A673 (cell line): ENCODE data around the gene MEX3B. TPM values are rescaled to one million over a fixed set of nuclear protein-coding genes. Genes with fewer than 3 reads are reported as not detected.

Source experiments
- BruUV-seq: library from RNA; stranded (reverse); fragments of 400-500 nt; replicated peaks from 2 replicates; lab custom pipeline; 2021; lab: Mats Ljungman, UMichigan
- CTCF ChIA-PET: fragments of 300-600 bp; sonication (Branson Sonifier 250); formaldehyde crosslinking; loops from one replicate; lab custom pipeline; 2022; ENCODE audit warnings: antibody characterized with exemption; lab: Charles Lee
- POLR2A ChIA-PET: fragments of 300-600 bp; sonication (Branson Sonifier 250); formaldehyde crosslinking; loops from one replicate; lab custom pipeline; 2022; ENCODE audit warnings: antibody characterized with exemption; ENCODE audit not compliant: low non-redundant PET; lab: Charles Lee
- DNase-seq: peaks from one replicate; pipeline ENCODE4 v3.0.0-alpha.2; 2015; ENCODE audit warnings: low spot score
- H3K27ac ChIP-seq: fragments of 200-600 bp; sonication (generic); 2 replicates; pipeline ENCODE4 v1.5.1; 2016; ENCODE audit warnings: mixed run types, low read depth, mild to moderate bottlenecking, mixed read lengths, antibody characterized with exemption, low read length; ENCODE audit not compliant: poor library complexity, severe bottlenecking
- H3K27me3 ChIP-seq: fragments of 200-600 bp; sonication (generic); replicated peaks from 2 replicates; pipeline ENCODE4 v1.6.1; 2017; ENCODE audit warnings: mixed run types, low read depth, mild to moderate bottlenecking, mixed read lengths, antibody characterized with exemption, low read length; ENCODE audit not compliant: insufficient read depth, poor library complexity
- H3K36me3 ChIP-seq: fragments of 200-600 bp; sonication (generic); 2 replicates; pipeline ENCODE4 v1.6.1; 2016; ENCODE audit warnings: mixed run types, mild to moderate bottlenecking, mixed read lengths, antibody characterized with exemption, low read length; ENCODE audit not compliant: insufficient read depth, poor library complexity, severe bottlenecking
- H3K4me1 ChIP-seq: fragments of 200-600 bp; sonication (generic); 2 replicates; pipeline ENCODE4 v1.6.1; 2017; ENCODE audit warnings: mixed run types, mild to moderate bottlenecking, mixed read lengths, antibody characterized with exemption, low read length; ENCODE audit not compliant: insufficient read depth, poor library complexity, severe bottlenecking
- H3K4me3 ChIP-seq: fragments of 200-600 bp; sonication (generic); 2 replicates; pipeline ENCODE4 v1.5.1; 2016; ENCODE audit warnings: low read depth, mixed run types, mild to moderate bottlenecking, mixed read lengths, low read length; ENCODE audit not compliant: poor library complexity, severe bottlenecking
- H3K9me3 ChIP-seq: fragments of 200-600 bp; sonication (generic); 2 replicates; pipeline ENCODE4 v1.6.1; 2016; ENCODE audit warnings: mixed run types, low read depth, mild to moderate bottlenecking, mixed read lengths, antibody characterized with exemption, low read length; ENCODE audit not compliant: poor library complexity, severe bottlenecking
- CTCF ChIP-seq: fragments of 300-800, 200-600 bp; sonication (generic); conservative IDR thresholded peaks from 2 replicates; pipeline ENCODE4 v1.5.1; 2017; ENCODE audit warnings: low read depth, mild to moderate bottlenecking, antibody characterized with exemption, low read length, moderate library complexity, mixed read lengths
- EZH2 ChIP-seq: fragments of 200-600 bp; sonication (generic); IDR thresholded peaks from 2 replicates; pipeline ENCODE4 v1.6.1; 2017; ENCODE audit warnings: borderline replicate concordance, low read depth, mild to moderate bottlenecking, mixed read lengths, antibody characterized with exemption, low read length; ENCODE audit not compliant: poor library complexity, severe bottlenecking
- intact Hi-C: fragments of 100-400 bp; cut with micrococcal nuclease; formaldehyde crosslinking; loops from one replicate; pipeline ENCODE4 v1.10.0; 2022; ENCODE audit not compliant: unreplicated experiment
- total RNA-seq: library from RNA; stranded (reverse); gene quantifications from 2 replicates; pipeline ENCODE4 v1.2.3, GENCODE V29; 2021

Gene MEX3B
- total RNA-seq, 1 experiment from 2014 or later: 5.5 TPM

- Histone ChIP-seq H3K9me3 (no peaks in the 10 kb centered on the region), H3K4me1 (peaks cover 4% of the 10 kb centered on the region), H3K36me3 (peaks cover 8% of the 10 kb centered on the region), H3K27ac (no peak overlapping the region), H3K27me3 (peaks cover 9% of the 10 kb centered on the region), H3K4me3 (peak overlapping the region; percentile 83)
- ChIA-PET CTCF (no interaction called here), POLR2A (no interaction called here)
- DNase-seq: no peak
- intact Hi-C loops: loop anchor here (10.0 kb wide), 1 partner anchor 629 kb away; no protein-coding TSS in a partner anchor
- BruUV-seq: no TSS peak
- TF ChIP-seq EZH2 (no peak), CTCF (no peak)
Observed at GRCh38 chr15:82043796-82044372, 1.9 kb downstream of the MEX3B start.

DNA sequence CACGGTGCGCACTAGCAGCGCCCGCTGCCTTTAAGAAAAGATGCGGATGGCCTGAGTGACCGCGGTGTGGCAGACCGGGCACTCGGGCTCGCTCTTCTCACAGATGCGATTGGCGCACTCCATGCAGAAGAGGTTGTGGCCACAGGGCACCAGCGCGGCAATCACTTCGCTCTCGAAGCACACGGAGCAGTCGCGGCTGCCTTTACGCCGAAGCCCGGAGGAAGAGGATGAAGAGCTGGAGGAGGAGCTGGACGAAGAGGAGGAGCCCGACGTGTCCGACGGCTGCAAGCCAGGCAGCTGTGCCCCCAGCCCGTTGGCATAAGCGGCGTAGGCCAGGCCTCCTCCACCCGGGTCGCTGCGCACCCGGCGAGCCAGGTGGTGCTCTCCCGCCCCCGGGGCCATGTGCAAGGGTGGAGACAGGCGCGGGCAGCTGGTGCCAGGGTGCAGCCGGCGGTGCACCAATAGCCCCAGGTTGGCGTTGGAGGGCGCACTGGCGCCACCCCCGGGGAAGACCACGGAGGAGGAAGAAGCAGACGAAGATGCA lies 2.6 kb downstream of the MEX3B start:
- Histone ChIP-seq H3K9me3 (no peaks in the 10 kb centered on the region), H3K4me1 (peaks cover 4% of the 10 kb centered on the region), H3K27ac (no peak overlapping the region), H3K4me3 (no peak overlapping the region), H3K27me3 (peaks cover 3% of the 10 kb centered on the region), H3K36me3 (peaks cover 8% of the 10 kb centered on the region)
- intact Hi-C loops: loop anchor here (10.0 kb wide), 1 partner anchor 628 kb away; no protein-coding TSS in a partner anchor
- ChIA-PET POLR2A (no interaction called here), CTCF (no interaction called here)
- no TSS peak for BruUV-seq
- DNase-seq: no peak
- no peak for TF ChIP-seq EZH2
- TF ChIP-seq CTCF: no peak

DNA sequence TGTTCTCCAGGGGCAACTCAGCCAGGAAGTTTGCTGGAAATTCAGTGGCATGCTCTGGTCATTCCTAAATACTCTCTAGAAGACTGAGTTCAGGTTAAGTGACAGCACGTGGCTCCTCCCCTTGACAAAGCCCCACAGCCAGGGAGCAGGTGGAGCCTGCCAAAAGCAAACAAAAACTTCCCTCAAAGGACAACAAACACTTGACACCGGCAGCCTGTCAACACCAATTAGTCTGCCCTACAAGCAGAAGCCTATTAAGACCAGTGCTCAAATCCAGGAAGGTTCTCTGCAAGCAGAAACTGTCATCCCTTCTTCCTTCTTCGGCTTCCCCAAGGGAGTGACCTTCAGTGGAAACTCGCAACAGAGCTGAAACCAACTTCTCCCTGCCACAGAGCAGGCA lies 5.0 kb downstream of the MEX3B start:
- DNase-seq: no peak
- TF ChIP-seq EZH2: no peak
- no peak for TF ChIP-seq CTCF
- no peaks in the 10 kb centered on the region for H3K27me3 ChIP-seq
- H3K4me3 ChIP-seq: no peak overlapping the region
- no peaks in the 10 kb centered on the region for H3K9me3 ChIP-seq
- H3K4me1 ChIP-seq: peaks cover 4% of the 10 kb centered on the region
- no peak overlapping the region for H3K27ac ChIP-seq
- ChIA-PET CTCF (no interaction called here), POLR2A (no interaction called here)
- no TSS peak for BruUV-seq
- intact Hi-C loops: loop anchor here (10.0 kb wide), 1 partner anchor 626 kb away; no protein-coding TSS in a partner anchor
- H3K36me3 ChIP-seq: peaks cover 8% of the 10 kb centered on the region
